GM10248 (cell line): ENCODE measurements around the gene AIG1.
"Not testable (repeated sequence)": the region's sequence is repeated elsewhere in the genome, so short reads cannot be mapped to it uniquely, and the experiment has no call there.

Experiments
- CTCF ChIA-PET: fragments of 300-600 bp; sonication (Branson Sonifier 250); formaldehyde crosslinking; extraction: SDS; loops from one replicate; lab custom pipeline; 2021; ENCODE audit warnings: antibody characterized with exemption; lab: Yijun Ruan, JAX
- POLR2A ChIA-PET: fragments of 350-650 bp; sonication (Branson Sonifier 250); formaldehyde crosslinking; extraction: SDS; loops from one replicate; lab custom pipeline; 2020; ENCODE audit warnings: antibody characterized with exemption; lab: Yijun Ruan, JAX
- DNase-seq: peaks from one replicate; pipeline ENCODE4 v3.0.0; 2012; ENCODE audit errors: extremely low spot score
- CTCF ChIP-seq: IDR thresholded peaks from 2 replicates; pipeline ENCODE4 v1.5.1; 2012; ENCODE audit warnings: mild to moderate bottlenecking, low read depth; ENCODE audit errors: extremely low read depth, missing control alignments, control extremely low read depth

AIG1 gene

GRCh38 chr6:143165315-143165855 lies 104.7 kb downstream of the AIG1 start:
- ChIA-PET POLR2A (no interaction called here), CTCF (interaction anchor here (0.8 to 1.4 kb wide), 3 partner anchors 9 to 22 kb away, joined by 3 to 6 read pairs (median 3); no protein-coding TSS in a partner anchor)
- TF ChIP-seq CTCF = no peak
- DNase-seq = no peak

GRCh38 chr6:143166247-143166695 lies 105.6 kb downstream of the AIG1 start:
- DNase-seq = no peak
- CTCF ChIA-PET = interaction anchor here (0.8 kb wide), 1 partner anchor 9 kb away, joined by 3 read pairs; no protein-coding TSS in a partner anchor
- TF ChIP-seq CTCF = no peak
- POLR2A ChIA-PET = no interaction called here

GRCh38 chr6:143167224-143167623 lies 106.5 kb downstream of the AIG1 start:
- CTCF ChIA-PET = no interaction called here
- DNase-seq = no peak
- TF ChIP-seq CTCF = no peak
- POLR2A ChIA-PET = interaction anchor here (0.5 kb wide), 1 partner anchor 363 kb away, joined by 3 read pairs; no protein-coding TSS in a partner anchor

GRCh38 chr6:143168396-143168816 lies 107.7 kb downstream of the AIG1 start:
- DNase-seq, POLR2A ChIA-PET: not testable (repeated sequence)
- CTCF ChIA-PET = interaction anchor here (1.0 to 1.6 kb wide), 6 partner anchors 8 to 472 kb away, joined by 3 to 5 read pairs (median 3); no protein-coding TSS in a partner anchor

- ChIA-PET CTCF (interaction anchor here (1.0 to 1.6 kb wide), 6 partner anchors 9 to 473 kb away, joined by 3 to 5 read pairs (median 3); no protein-coding TSS in a partner anchor), POLR2A (no interaction called here)
- no peak for DNase-seq
- no peak for TF ChIP-seq CTCF
These were observed 108.8 kb downstream of the AIG1 start for GRCh38 chr6:143169440-143169839.

- ChIA-PET POLR2A (no interaction called here), CTCF (interaction anchor here (1.0 to 1.8 kb wide), 4 partner anchors 9 to 31 kb away, joined by 3 to 8 read pairs (median 3); no protein-coding TSS in a partner anchor)
- no peak for DNase-seq
- no peak for TF ChIP-seq CTCF
These were observed 113.8 kb downstream of the AIG1 start for GRCh38 chr6:143174516-143174915.

GRCh38 chr6:143174951-143175350 lies 114.3 kb downstream of the AIG1 start:
- no peak for TF ChIP-seq CTCF
- ChIA-PET POLR2A (no interaction called here), CTCF (interaction anchor here (1.0 to 1.8 kb wide), 4 partner anchors 9 to 31 kb away, joined by 3 to 8 read pairs (median 3); no protein-coding TSS in a partner anchor)
- DNase-seq = no peak
